Measurements from ENCODE around the gene ARHGAP10.

ARHGAP10 gene

DNA sequence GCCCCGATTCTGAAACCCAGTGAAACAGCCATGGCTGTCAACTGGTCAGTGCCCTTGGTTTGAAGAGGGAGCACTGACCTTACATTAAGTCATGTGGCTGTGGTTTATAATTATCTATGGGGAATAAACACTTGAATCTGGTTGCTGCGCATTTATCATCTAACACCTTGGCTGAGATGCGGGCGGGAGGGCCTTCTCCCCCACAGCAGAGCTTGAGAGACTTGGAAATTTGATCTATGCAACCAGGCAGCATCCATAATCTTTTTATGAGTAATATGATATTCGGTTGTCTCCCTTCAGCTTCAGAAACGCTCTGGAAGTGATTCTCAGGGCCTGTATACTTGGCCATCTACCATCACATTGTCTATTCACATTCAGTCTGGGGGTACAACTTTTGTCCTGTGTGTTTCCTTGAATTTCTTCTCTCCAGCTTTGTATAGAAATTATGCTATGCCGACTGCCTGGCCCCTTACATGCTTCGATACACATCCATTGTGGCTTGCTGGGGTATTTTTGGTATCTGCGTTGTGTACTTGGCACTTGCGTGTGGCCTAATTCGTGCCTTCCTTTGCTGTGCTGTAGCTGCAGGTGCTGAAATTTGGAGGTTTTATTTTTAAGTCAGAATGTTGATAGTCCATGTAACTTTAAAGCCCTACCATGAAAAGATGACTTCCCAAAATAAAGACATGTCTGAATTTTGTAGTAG lies 321.6 kb downstream of the ARHGAP10 start:
- Histone ChIP-seq H3K79me1 (replicated peaks; ENCODE audit: low read length, poor library complexity, severe bottlenecking) (peaks cover 36% of the 10 kb centered on the region), H3K4me2 (ENCODE audit: low read length, poor library complexity, severe bottlenecking) (no peak overlapping the region), H3K9me3 (ENCODE audit: control insufficient read depth, low read length) (no peaks in the 10 kb centered on the region), H2AFZ (ENCODE audit: low read depth, low read length) (no peak overlapping the region), H2BK15ac (ENCODE audit: low read depth, poor library complexity, severe bottlenecking) (no peak overlapping the region), H4K8ac (ENCODE audit: low read length) (no peak overlapping the region), H3K27me3 (ENCODE audit: control insufficient read depth in 1 of 2, insufficient read depth in 1 of 2, low read length in 2 of 2) (no peaks in the 10 kb centered on the region), H3K23ac (ENCODE audit: low read length in 2 of 2) (no peak overlapping the region), H4K91ac (ENCODE audit: low read length) (no peak overlapping the region), H3K4me1 (ENCODE audit: control insufficient read depth, insufficient read depth, low read depth, low read length) (peaks cover 8% of the 10 kb centered on the region), H3K27ac (ENCODE audit: low read length, poor library complexity, severe bottlenecking) (no peak overlapping the region), H3K9ac (ENCODE audit: low read length) (no peak overlapping the region), H3K4ac (ENCODE audit: low read depth in 1 of 2, low read length in 2 of 2) (no peak overlapping the region), H3K36me3 (ENCODE audit: control insufficient read depth in 1 of 2, insufficient read depth in 2 of 2, low read depth in 1 of 2, low read length in 2 of 2) (peaks cover 3 to 53% of the 10 kb centered on the region in 2 experiments), H3K18ac (ENCODE audit: low read depth in 1 of 2, low read length in 2 of 2) (no peak overlapping the region), H2BK120ac (ENCODE audit: low read depth, low read length) (no peak overlapping the region), H2AK5ac (ENCODE audit: low read length, severe bottlenecking) (no peak overlapping the region), H3K14ac (ENCODE audit: low read length in 2 of 2) (no peak overlapping the region), H3K4me3 (ENCODE audit: insufficient read depth in 1 of 2, low read depth in 1 of 2, low read length in 2 of 2) (no peak overlapping the region), H2BK5ac (ENCODE audit: low read depth, low read length, poor library complexity, severe bottlenecking) (no peak overlapping the region), H2BK12ac (ENCODE audit: low read length in 2 of 2) (no peak overlapping the region)
- 96% methylated on average over 11 of the region's 11 CpGs for WGBS
- no peak for DNase-seq

DNA sequence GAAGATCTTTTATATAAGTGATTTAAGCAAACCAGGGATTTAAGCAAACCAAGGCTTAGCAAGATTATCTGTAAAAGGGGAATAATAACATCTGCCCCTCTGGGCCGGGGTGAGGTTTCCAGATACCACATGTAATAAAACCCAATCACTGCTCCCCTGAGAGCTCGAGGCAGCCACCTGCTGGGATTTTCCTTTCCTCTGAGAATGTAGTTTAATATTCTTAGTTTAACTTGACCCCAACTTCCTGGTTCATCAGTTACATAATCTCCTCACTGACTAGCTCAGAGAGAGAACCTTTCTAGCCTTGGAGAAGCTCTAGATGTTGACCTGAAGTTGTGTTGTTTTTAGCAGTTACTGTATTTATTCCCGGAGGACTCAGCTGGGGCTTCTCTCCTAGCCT lies 322.4 kb downstream of the ARHGAP10 start:
- H2BK5ac ChIP-seq (ENCODE audit: low read depth, low read length, poor library complexity, severe bottlenecking), result no peak overlapping the region
- H3K23ac ChIP-seq (ENCODE audit: low read length in 2 of 2), result no peak overlapping the region
- no peak overlapping the region for H2BK15ac ChIP-seq (ENCODE audit: low read depth, poor library complexity, severe bottlenecking)
- H2BK120ac ChIP-seq (ENCODE audit: low read depth, low read length), result no peak overlapping the region
- no peak overlapping the region for H3K9ac ChIP-seq (ENCODE audit: low read length)
- no peaks in the 10 kb centered on the region for H3K27me3 ChIP-seq (ENCODE audit: control insufficient read depth in 1 of 2, insufficient read depth in 1 of 2, low read length in 2 of 2)
- H2BK12ac ChIP-seq (ENCODE audit: low read length in 2 of 2), result no peak overlapping the region
- H2AK5ac ChIP-seq (ENCODE audit: low read length, severe bottlenecking), result no peak overlapping the region
- H3K27ac ChIP-seq (ENCODE audit: low read length, poor library complexity, severe bottlenecking), result no peak overlapping the region
- H4K91ac ChIP-seq (ENCODE audit: low read length), result no peak overlapping the region
- H2AFZ ChIP-seq (ENCODE audit: low read depth, low read length), result no peak overlapping the region
- H3K4me1 ChIP-seq (ENCODE audit: control insufficient read depth, insufficient read depth, low read depth, low read length), result peaks cover 8% of the 10 kb centered on the region
- peaks cover 35% of the 10 kb centered on the region for H3K79me1 ChIP-seq (replicated peaks; ENCODE audit: low read length, poor library complexity, severe bottlenecking)
- peaks cover 0 to 45% of the 10 kb centered on the region in 2 experiments for H3K36me3 ChIP-seq (ENCODE audit: control insufficient read depth in 1 of 2, insufficient read depth in 2 of 2, low read depth in 1 of 2, low read length in 2 of 2)
- H3K4me3 ChIP-seq (ENCODE audit: insufficient read depth in 1 of 2, low read depth in 1 of 2, low read length in 2 of 2), result no peak overlapping the region
- 87% methylated on average over 1 of the region's 3 CpGs for WGBS
- no peak overlapping the region for H3K4me2 ChIP-seq (ENCODE audit: low read length, poor library complexity, severe bottlenecking)
- no peaks in the 10 kb centered on the region for H3K9me3 ChIP-seq (ENCODE audit: control insufficient read depth, low read length)
- DNase-seq, result no peak
- no peak overlapping the region for H3K14ac ChIP-seq (ENCODE audit: low read length in 2 of 2)
- no peak overlapping the region for H4K8ac ChIP-seq (ENCODE audit: low read length)
- H3K4ac ChIP-seq (ENCODE audit: low read depth in 1 of 2, low read length in 2 of 2), result no peak overlapping the region
- no peak overlapping the region for H3K18ac ChIP-seq (ENCODE audit: low read depth in 1 of 2, low read length in 2 of 2)

- no peaks in the 10 kb centered on the region for H3K9me3 ChIP-seq (ENCODE audit: control insufficient read depth, low read length)
- H2AFZ ChIP-seq (ENCODE audit: low read depth, low read length), result no peak overlapping the region
- no peak overlapping the region for H2BK5ac ChIP-seq (ENCODE audit: low read depth, low read length, poor library complexity, severe bottlenecking)
- H3K14ac ChIP-seq (ENCODE audit: low read length in 2 of 2), result no peak overlapping the region
- H2BK12ac ChIP-seq (ENCODE audit: low read length in 2 of 2), result no peak overlapping the region
- no peak overlapping the region for H2AK5ac ChIP-seq (ENCODE audit: low read length, severe bottlenecking)
- H4K8ac ChIP-seq (ENCODE audit: low read length), result no peak overlapping the region
- 84% methylated on average over 6 of the region's 6 CpGs for WGBS
- H3K4me1 ChIP-seq (ENCODE audit: control insufficient read depth, insufficient read depth, low read depth, low read length), result peaks cover 8% of the 10 kb centered on the region
- H3K27ac ChIP-seq (ENCODE audit: low read length, poor library complexity, severe bottlenecking), result no peak overlapping the region
- no peak overlapping the region for H3K23ac ChIP-seq (ENCODE audit: low read length in 2 of 2)
- H3K27me3 ChIP-seq (ENCODE audit: control insufficient read depth in 1 of 2, insufficient read depth in 1 of 2, low read length in 2 of 2), result no peaks in the 10 kb centered on the region
- H4K91ac ChIP-seq (ENCODE audit: low read length), result no peak overlapping the region
- peaks cover 0 to 43% of the 10 kb centered on the region in 2 experiments for H3K36me3 ChIP-seq (ENCODE audit: control insufficient read depth in 1 of 2, insufficient read depth in 2 of 2, low read depth in 1 of 2, low read length in 2 of 2)
- peaks cover 42% of the 10 kb centered on the region for H3K79me1 ChIP-seq (replicated peaks; ENCODE audit: low read length, poor library complexity, severe bottlenecking)
- H3K4me2 ChIP-seq (ENCODE audit: low read length, poor library complexity, severe bottlenecking), result no peak overlapping the region
- H2BK120ac ChIP-seq (ENCODE audit: low read depth, low read length), result no peak overlapping the region
- no peak overlapping the region for H3K4me3 ChIP-seq (ENCODE audit: insufficient read depth in 1 of 2, low read depth in 1 of 2, low read length in 2 of 2)
- no peak overlapping the region for H3K9ac ChIP-seq (ENCODE audit: low read length)
- no peak overlapping the region for H3K4ac ChIP-seq (ENCODE audit: low read depth in 1 of 2, low read length in 2 of 2)
- DNase-seq, result no peak
- no peak overlapping the region for H2BK15ac ChIP-seq (ENCODE audit: low read depth, poor library complexity, severe bottlenecking)
- no peak overlapping the region for H3K18ac ChIP-seq (ENCODE audit: low read depth in 1 of 2, low read length in 2 of 2)
Observed at GRCh38 chr4:148055844-148056243, 324.0 kb downstream of the ARHGAP10 start.

GRCh38 chr4:148056879-148057278 lies 325.0 kb downstream of the ARHGAP10 start:
- H3K9ac ChIP-seq (ENCODE audit: low read length), result no peak overlapping the region
- no peak overlapping the region for H3K4ac ChIP-seq (ENCODE audit: low read depth in 1 of 2, low read length in 2 of 2)
- no peak overlapping the region for H2AFZ ChIP-seq (ENCODE audit: low read depth, low read length)
- H3K18ac ChIP-seq (ENCODE audit: low read depth in 1 of 2, low read length in 2 of 2), result no peak overlapping the region
- H4K8ac ChIP-seq (ENCODE audit: low read length), result no peak overlapping the region
- 63% methylated on average over 3 of the region's 6 CpGs for WGBS
- H4K91ac ChIP-seq (ENCODE audit: low read length), result no peak overlapping the region
- no peak overlapping the region for H2AK5ac ChIP-seq (ENCODE audit: low read length, severe bottlenecking)
- H3K4me1 ChIP-seq (ENCODE audit: control insufficient read depth, insufficient read depth, low read depth, low read length), result peaks cover 10% of the 10 kb centered on the region
- H2BK5ac ChIP-seq (ENCODE audit: low read depth, low read length, poor library complexity, severe bottlenecking), result no peak overlapping the region
- no peak overlapping the region for H3K23ac ChIP-seq (ENCODE audit: low read length in 2 of 2)
- H2BK120ac ChIP-seq (ENCODE audit: low read depth, low read length), result no peak overlapping the region
- no peaks in the 10 kb centered on the region for H3K9me3 ChIP-seq (ENCODE audit: control insufficient read depth, low read length)
- H3K79me1 ChIP-seq (replicated peaks; ENCODE audit: low read length, poor library complexity, severe bottlenecking), result peaks cover 41% of the 10 kb centered on the region
- H3K4me2 ChIP-seq (ENCODE audit: low read length, poor library complexity, severe bottlenecking), result no peak overlapping the region
- no peak overlapping the region for H2BK15ac ChIP-seq (ENCODE audit: low read depth, poor library complexity, severe bottlenecking)
- peaks cover 0 to 43% of the 10 kb centered on the region in 2 experiments for H3K36me3 ChIP-seq (ENCODE audit: control insufficient read depth in 1 of 2, insufficient read depth in 2 of 2, low read depth in 1 of 2, low read length in 2 of 2)
- H3K27ac ChIP-seq (ENCODE audit: low read length, poor library complexity, severe bottlenecking), result no peak overlapping the region
- H3K27me3 ChIP-seq (ENCODE audit: control insufficient read depth in 1 of 2, insufficient read depth in 1 of 2, low read length in 2 of 2), result no peaks in the 10 kb centered on the region
- peak; percentile 65 for DNase-seq
- no peak overlapping the region for H3K14ac ChIP-seq (ENCODE audit: low read length in 2 of 2)
- no peak overlapping the region for H3K4me3 ChIP-seq (ENCODE audit: insufficient read depth in 1 of 2, low read depth in 1 of 2, low read length in 2 of 2)
- no peak overlapping the region for H2BK12ac ChIP-seq (ENCODE audit: low read length in 2 of 2)

Data from mesenchymal stem cell (in vitro differentiated cells and primary cell).